ENCODE measurements around the gene GSTT2B.
"Not testable (repeated sequence)": the region's sequence is repeated elsewhere in the genome, so short reads cannot be mapped to it uniquely, and the experiment has no call there.

GRCh38 chr22:23986538-23987178 lies 25.7 kb upstream of the GSTT2B start:
- TF ChIP-seq, protein P1, sequence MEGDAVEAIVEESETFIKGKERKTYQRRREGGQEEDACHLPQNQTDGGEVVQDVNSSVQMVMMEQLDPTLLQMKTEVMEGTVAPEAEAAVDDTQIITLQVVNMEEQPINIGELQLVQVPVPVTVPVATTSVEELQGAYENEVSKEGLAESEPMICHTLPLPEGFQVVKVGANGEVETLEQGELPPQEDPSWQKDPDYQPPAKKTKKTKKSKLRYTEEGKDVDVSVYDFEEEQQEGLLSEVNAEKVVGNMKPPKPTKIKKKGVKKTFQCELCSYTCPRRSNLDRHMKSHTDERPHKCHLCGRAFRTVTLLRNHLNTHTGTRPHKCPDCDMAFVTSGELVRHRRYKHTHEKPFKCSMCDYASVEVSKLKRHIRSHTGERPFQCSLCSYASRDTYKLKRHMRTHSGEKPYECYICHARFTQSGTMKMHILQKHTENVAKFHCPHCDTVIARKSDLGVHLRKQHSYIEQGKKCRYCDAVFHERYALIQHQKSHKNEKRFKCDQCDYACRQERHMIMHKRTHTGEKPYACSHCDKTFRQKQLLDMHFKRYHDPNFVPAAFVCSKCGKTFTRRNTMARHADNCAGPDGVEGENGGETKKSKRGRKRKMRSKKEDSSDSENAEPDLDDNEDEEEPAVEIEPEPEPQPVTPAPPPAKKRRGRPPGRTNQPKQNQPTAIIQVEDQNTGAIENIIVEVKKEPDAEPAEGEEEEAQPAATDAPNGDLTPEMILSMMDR (IDR thresholded peaks at IDR 0.05): not testable (repeated sequence)
- not testable (repeated sequence) for TF ChIP-seq TCF7L2 (IDR thresholded peaks at IDR 0.05; ENCODE audit: low read depth, low read length); POLR2AphosphoS5 (IDR thresholded peaks at IDR 0.05; ENCODE audit: low read depth, low read length); SIN3A (IDR thresholded peaks at IDR 0.05; ENCODE audit: borderline replicate concordance, insufficient read depth, low read depth, low read length)

Measured in Panc1 (cell line).